Measurements from ENCODE around the gene SSX7. TPM values are rescaled to one million over a fixed set of nuclear protein-coding genes. Genes with fewer than 3 reads are reported as not detected.
"Not testable (repeated sequence)": the region's sequence is repeated elsewhere in the genome, so short reads cannot be mapped to it uniquely, and the experiment has no call there.

The SSX7 gene
- polyA plus RNA-seq, 1 donor from 2014 or later, result not detected

DNA sequence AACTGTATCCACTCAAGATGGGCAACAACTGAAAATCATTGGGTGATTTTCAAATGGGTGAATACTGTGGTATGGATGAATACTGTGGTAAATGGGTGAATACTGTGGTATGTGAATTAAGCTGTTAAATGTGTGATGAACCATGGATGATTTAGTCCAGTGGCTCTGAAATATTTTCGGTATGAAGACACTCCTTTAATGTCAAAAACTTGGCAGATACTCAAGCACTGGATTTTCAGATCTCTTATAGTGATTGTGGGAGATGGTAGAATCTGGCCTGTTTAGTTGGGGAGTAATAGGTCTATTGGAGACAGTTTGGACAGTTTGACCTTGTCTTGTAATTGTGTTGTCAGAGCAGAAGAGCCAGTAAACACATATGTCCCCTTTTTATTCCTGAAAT, 45.7 kb downstream of the SSX7 start:
- H3K79me2 ChIP-seq (replicated peaks; ENCODE audit: insufficient read depth, low read length), result no peaks in the 10 kb centered on the region
- no peak overlapping the region for H3K9ac ChIP-seq (ENCODE audit: low read length)
- no peak overlapping the region for H3K4me3 ChIP-seq (ENCODE audit: low read length)
- H4K20me1 ChIP-seq (ENCODE audit: insufficient read depth), result no peaks in the 10 kb centered on the region
- no peaks in the 10 kb centered on the region for H3K9me3 ChIP-seq (ENCODE audit: low read length)
- H3K36me3 ChIP-seq (ENCODE audit: insufficient read depth, low read length), result no peaks in the 10 kb centered on the region
- no peak overlapping the region for H2AFZ ChIP-seq (ENCODE audit: low read depth, low read length)
- H3K27me3 ChIP-seq (ENCODE audit: insufficient read depth, low read depth, low read length), result no peaks in the 10 kb centered on the region
- no peak for TF ChIP-seq POLR2AphosphoS5 (IDR thresholded peaks at IDR 0.05)
- no peak for TF ChIP-seq MXI1 (conservative IDR thresholded peaks at IDR 0.05; ENCODE audit: poor library complexity, severe bottlenecking)
- TF ChIP-seq SMC3 (conservative IDR thresholded peaks at IDR 0.05; ENCODE audit: poor library complexity), result no peak
- TF ChIP-seq RAD21 (conservative IDR thresholded peaks at IDR 0.05), result no peak
- no peaks in the 10 kb centered on the region for H3F3A ChIP-seq (ENCODE audit: insufficient read depth, low read length, poor library complexity, severe bottlenecking)
- H3K27ac ChIP-seq (ENCODE audit: low read length), result no peak overlapping the region
- H3K4me2 ChIP-seq (ENCODE audit: low read length), result no peak overlapping the region
- H3K9me2 ChIP-seq (ENCODE audit: insufficient read depth, low read length), result no peaks in the 10 kb centered on the region

DNA sequence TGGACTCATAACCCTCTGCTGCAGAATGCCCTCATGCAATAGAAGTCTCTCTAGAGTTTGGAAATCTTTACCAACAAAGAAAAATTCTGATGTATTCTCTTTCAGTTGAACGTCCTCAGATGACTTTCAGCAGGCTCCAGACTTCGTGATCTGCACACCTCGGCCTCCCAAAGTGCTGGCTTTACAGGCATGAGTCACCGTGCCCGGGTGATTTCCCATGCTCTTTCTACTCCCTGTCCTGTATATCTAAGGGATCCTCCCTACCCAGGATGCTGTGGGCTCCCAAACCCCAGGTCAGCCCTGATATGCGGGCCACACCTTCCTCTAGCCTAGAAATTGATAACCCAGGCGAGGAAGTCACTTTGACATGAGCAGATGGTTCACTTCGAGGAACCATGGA, 51.5 kb downstream of the SSX7 start:
- not testable (repeated sequence) for H3K79me2 ChIP-seq (replicated peaks; ENCODE audit: insufficient read depth, low read length); H3K9ac ChIP-seq (ENCODE audit: low read length); H3K36me3 ChIP-seq (ENCODE audit: insufficient read depth, low read length); H3K9me3 ChIP-seq (ENCODE audit: low read length); H2AFZ ChIP-seq (ENCODE audit: low read depth, low read length); H3K4me3 ChIP-seq (ENCODE audit: low read length); H3K27ac ChIP-seq (ENCODE audit: low read length); H3K9me2 ChIP-seq (ENCODE audit: insufficient read depth, low read length); H4K20me1 ChIP-seq (ENCODE audit: insufficient read depth); H3F3A ChIP-seq (ENCODE audit: insufficient read depth, low read length, poor library complexity, severe bottlenecking); H3K27me3 ChIP-seq (ENCODE audit: insufficient read depth, low read depth, low read length); H3K4me2 ChIP-seq (ENCODE audit: low read length)

DNA sequence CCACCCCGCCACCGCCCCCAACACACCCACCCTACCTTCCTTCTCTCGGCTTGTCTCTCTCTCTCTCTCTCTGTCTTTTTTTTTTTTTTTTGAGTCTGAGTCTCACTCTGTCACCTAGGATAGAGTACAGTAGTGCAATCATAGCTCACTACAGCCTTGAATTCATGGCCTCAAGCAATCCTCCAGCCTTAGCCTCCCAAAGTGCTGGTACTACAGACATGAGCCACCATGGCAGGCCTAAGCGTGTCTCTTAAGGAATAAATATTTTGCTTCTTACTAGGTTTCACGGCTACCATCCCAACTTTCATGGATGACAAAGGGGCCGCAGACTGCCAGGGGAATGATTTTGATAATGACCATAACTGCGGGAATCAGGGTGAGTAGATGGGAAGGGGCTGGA, 55.8 kb downstream of the SSX7 start:
- no peak overlapping the region for H3K4me2 ChIP-seq (ENCODE audit: low read length)
- H3K27me3 ChIP-seq (ENCODE audit: insufficient read depth, low read depth, low read length), result no peaks in the 10 kb centered on the region
- H3K9me3 ChIP-seq (ENCODE audit: low read length), result no peaks in the 10 kb centered on the region
- no peaks in the 10 kb centered on the region for H3K79me2 ChIP-seq (replicated peaks; ENCODE audit: insufficient read depth, low read length)
- no peak overlapping the region for H3K4me3 ChIP-seq (ENCODE audit: low read length)
- no peaks in the 10 kb centered on the region for H3K9me2 ChIP-seq (ENCODE audit: insufficient read depth, low read length)
- H4K20me1 ChIP-seq (ENCODE audit: insufficient read depth), result no peaks in the 10 kb centered on the region
- no peaks in the 10 kb centered on the region for H3F3A ChIP-seq (ENCODE audit: insufficient read depth, low read length, poor library complexity, severe bottlenecking)
- no peak overlapping the region for H3K27ac ChIP-seq (ENCODE audit: low read length)
- H3K9ac ChIP-seq (ENCODE audit: low read length), result no peak overlapping the region
- no peaks in the 10 kb centered on the region for H3K36me3 ChIP-seq (ENCODE audit: insufficient read depth, low read length)
- H2AFZ ChIP-seq (ENCODE audit: low read depth, low read length), result no peak overlapping the region
- no peak for TF ChIP-seq TAF1 (IDR thresholded peaks at IDR 0.05; ENCODE audit: low read depth)
- no peak for TF ChIP-seq EZH2 (IDR thresholded peaks at IDR 0.05; ENCODE audit: borderline replicate concordance, insufficient read depth, low read length, poor library complexity, severe bottlenecking)
- TF ChIP-seq EP300 (conservative IDR thresholded peaks at IDR 0.05; ENCODE audit: poor library complexity, severe bottlenecking), result no peak
- TF ChIP-seq RAD21 (conservative IDR thresholded peaks at IDR 0.05), result no peak
- TF ChIP-seq, protein P1, sequence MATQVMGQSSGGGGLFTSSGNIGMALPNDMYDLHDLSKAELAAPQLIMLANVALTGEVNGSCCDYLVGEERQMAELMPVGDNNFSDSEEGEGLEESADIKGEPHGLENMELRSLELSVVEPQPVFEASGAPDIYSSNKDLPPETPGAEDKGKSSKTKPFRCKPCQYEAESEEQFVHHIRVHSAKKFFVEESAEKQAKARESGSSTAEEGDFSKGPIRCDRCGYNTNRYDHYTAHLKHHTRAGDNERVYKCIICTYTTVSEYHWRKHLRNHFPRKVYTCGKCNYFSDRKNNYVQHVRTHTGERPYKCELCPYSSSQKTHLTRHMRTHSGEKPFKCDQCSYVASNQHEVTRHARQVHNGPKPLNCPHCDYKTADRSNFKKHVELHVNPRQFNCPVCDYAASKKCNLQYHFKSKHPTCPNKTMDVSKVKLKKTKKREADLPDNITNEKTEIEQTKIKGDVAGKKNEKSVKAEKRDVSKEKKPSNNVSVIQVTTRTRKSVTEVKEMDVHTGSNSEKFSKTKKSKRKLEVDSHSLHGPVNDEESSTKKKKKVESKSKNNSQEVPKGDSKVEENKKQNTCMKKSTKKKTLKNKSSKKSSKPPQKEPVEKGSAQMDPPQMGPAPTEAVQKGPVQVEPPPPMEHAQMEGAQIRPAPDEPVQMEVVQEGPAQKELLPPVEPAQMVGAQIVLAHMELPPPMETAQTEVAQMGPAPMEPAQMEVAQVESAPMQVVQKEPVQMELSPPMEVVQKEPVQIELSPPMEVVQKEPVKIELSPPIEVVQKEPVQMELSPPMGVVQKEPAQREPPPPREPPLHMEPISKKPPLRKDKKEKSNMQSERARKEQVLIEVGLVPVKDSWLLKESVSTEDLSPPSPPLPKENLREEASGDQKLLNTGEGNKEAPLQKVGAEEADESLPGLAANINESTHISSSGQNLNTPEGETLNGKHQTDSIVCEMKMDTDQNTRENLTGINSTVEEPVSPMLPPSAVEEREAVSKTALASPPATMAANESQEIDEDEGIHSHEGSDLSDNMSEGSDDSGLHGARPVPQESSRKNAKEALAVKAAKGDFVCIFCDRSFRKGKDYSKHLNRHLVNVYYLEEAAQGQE (IDR thresholded peaks at IDR 0.05; ENCODE audit: borderline replicate concordance), result no peak
- TF ChIP-seq, protein P2, sequence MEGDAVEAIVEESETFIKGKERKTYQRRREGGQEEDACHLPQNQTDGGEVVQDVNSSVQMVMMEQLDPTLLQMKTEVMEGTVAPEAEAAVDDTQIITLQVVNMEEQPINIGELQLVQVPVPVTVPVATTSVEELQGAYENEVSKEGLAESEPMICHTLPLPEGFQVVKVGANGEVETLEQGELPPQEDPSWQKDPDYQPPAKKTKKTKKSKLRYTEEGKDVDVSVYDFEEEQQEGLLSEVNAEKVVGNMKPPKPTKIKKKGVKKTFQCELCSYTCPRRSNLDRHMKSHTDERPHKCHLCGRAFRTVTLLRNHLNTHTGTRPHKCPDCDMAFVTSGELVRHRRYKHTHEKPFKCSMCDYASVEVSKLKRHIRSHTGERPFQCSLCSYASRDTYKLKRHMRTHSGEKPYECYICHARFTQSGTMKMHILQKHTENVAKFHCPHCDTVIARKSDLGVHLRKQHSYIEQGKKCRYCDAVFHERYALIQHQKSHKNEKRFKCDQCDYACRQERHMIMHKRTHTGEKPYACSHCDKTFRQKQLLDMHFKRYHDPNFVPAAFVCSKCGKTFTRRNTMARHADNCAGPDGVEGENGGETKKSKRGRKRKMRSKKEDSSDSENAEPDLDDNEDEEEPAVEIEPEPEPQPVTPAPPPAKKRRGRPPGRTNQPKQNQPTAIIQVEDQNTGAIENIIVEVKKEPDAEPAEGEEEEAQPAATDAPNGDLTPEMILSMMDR (IDR thresholded peaks at IDR 0.05; ENCODE audit: poor library complexity, severe bottlenecking), result no peak
- no peak for TF ChIP-seq POLR2AphosphoS5 (IDR thresholded peaks at IDR 0.05)
- TF ChIP-seq SMC3 (conservative IDR thresholded peaks at IDR 0.05; ENCODE audit: poor library complexity), result no peak
- TF ChIP-seq MXI1 (conservative IDR thresholded peaks at IDR 0.05; ENCODE audit: poor library complexity, severe bottlenecking), result no peak
